A549 (cell line): ENCODE measurements around the gene PLBD2.

Experiments used
- CTCF ChIP-seq: fragments of >200 bp; sonication (Bioruptor Twin); formaldehyde crosslinking; IDR thresholded peaks from 3 replicates; pipeline ENCODE4 v1.5.1; 2016
- HDAC2 ChIP-seq: fragments of 200-600 bp; sonication (generic); IDR thresholded peaks from 2 replicates; pipeline ENCODE4 v1.6.1; 2016

- TF ChIP-seq HDAC2 (no peak), CTCF (no peak)
Measured at GRCh38 chr12:113317122-113317521, 41.3 kb upstream of the PLBD2 start.
